Measurements from ENCODE around the gene ELFN1.

GRCh38 chr7:1715671-1716074 is 45.6 kb downstream of the ELFN1 start:
- TF ChIP-seq, protein P1, sequence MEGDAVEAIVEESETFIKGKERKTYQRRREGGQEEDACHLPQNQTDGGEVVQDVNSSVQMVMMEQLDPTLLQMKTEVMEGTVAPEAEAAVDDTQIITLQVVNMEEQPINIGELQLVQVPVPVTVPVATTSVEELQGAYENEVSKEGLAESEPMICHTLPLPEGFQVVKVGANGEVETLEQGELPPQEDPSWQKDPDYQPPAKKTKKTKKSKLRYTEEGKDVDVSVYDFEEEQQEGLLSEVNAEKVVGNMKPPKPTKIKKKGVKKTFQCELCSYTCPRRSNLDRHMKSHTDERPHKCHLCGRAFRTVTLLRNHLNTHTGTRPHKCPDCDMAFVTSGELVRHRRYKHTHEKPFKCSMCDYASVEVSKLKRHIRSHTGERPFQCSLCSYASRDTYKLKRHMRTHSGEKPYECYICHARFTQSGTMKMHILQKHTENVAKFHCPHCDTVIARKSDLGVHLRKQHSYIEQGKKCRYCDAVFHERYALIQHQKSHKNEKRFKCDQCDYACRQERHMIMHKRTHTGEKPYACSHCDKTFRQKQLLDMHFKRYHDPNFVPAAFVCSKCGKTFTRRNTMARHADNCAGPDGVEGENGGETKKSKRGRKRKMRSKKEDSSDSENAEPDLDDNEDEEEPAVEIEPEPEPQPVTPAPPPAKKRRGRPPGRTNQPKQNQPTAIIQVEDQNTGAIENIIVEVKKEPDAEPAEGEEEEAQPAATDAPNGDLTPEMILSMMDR (IDR thresholded peaks at IDR 0.05), result no peak
- TF ChIP-seq POLR2A (IDR thresholded peaks at IDR 0.05), result no peak

Data from uterus (tissue), 2 donors.